PC-9 (cell line): ENCODE data around the gene SH3BP4.

Experiments
- CTCF ChIP-seq: fragments of 200-600 bp; sonication (generic); conservative IDR thresholded peaks from 2 replicates; pipeline ENCODE4 v1.6.1; 2017; ENCODE audit warnings: mixed run types, antibody characterized with exemption, mild to moderate bottlenecking, moderate library complexity
- EZH2 ChIP-seq: fragments of 200-600 bp; sonication (generic); IDR thresholded peaks from 2 replicates; pipeline ENCODE4 v1.8.0; 2017; ENCODE audit warnings: antibody characterized with exemption, low read depth

DNA sequence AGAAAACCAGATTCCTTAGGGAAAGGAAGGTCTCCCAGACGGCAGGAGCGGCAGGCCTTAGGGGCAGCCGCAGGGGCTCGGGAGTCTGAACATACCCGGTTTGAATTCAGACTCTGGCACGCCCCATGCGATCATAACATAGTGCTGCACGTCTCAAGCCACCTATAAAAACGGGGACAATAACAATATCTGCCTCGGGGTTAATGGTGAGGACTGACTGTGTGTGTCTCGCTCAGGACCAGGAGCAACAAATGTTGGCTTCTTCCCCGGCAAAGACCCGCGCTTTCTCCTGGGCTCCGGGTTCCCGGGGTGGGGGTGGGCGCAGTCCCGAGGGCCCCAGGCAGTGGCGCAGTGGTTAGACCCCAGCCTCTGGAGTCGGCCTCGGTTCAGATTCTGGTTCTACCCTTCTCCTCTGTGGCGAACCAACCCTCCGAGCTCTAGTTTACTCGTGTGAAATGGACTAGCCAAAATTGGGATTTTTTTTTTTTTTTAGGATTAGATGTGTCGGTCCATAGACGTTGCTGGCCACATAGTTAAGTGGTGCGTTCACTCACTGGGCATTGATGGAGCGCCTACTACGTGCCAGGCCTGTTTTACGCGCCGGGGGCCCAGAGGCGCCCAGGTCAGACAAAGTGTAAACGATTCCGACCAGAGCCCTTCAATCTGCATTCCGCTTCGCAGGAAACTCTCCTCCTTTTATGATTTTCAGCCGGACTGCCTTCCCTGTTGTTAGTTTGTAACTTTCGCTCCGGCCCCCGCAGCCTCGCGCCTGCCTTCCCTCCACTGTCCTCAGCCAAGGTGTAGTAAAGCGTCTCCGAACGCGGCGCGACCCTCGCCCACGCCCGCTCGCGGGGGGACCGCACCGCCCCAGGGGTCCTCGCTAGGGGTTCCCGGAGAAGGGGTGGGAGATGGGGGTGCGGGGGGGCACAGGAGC lies 820 bp upstream of the SH3BP4 start:
- TF ChIP-seq CTCF: no peak
- no peak for TF ChIP-seq EZH2
